Cardiac fibroblast (primary cell): Measurements from ENCODE around the gene PDGFC.

ENCODE experiments used
- DNase-seq, 2 donors: peaks; one replicate each; pipeline versions ENCODE4 v3.0.0 to v3.0.0-alpha.2; 2010; ENCODE audit warnings: low read depth in 2 of 2
- H3K4me3 ChIP-seq, 2 donors: replicated peaks in 1 of 2; 1 replicate in 1 of 2; 2 replicates in 1 of 2; pipeline ENCODE4 v1.5.1; 2011; ENCODE audit warnings: low read depth in 2 of 2, low read length in 2 of 2, mild to moderate bottlenecking in 2 of 2, moderate library complexity in 1 of 2
- TF ChIP-seq, protein P1 (sequence below): IDR thresholded peaks from one replicate; pipeline ENCODE4 v1.5.1; 2011; ENCODE audit warnings: low read depth, mild to moderate bottlenecking, low read length, inconsistent platforms

The PDGFC gene

GRCh38 chr4:156837625-156838345, 133.8 kb downstream of the PDGFC start:
- DNase-seq = peak in 1 of 2 donors; percentile 24
- TF ChIP-seq, protein P1, sequence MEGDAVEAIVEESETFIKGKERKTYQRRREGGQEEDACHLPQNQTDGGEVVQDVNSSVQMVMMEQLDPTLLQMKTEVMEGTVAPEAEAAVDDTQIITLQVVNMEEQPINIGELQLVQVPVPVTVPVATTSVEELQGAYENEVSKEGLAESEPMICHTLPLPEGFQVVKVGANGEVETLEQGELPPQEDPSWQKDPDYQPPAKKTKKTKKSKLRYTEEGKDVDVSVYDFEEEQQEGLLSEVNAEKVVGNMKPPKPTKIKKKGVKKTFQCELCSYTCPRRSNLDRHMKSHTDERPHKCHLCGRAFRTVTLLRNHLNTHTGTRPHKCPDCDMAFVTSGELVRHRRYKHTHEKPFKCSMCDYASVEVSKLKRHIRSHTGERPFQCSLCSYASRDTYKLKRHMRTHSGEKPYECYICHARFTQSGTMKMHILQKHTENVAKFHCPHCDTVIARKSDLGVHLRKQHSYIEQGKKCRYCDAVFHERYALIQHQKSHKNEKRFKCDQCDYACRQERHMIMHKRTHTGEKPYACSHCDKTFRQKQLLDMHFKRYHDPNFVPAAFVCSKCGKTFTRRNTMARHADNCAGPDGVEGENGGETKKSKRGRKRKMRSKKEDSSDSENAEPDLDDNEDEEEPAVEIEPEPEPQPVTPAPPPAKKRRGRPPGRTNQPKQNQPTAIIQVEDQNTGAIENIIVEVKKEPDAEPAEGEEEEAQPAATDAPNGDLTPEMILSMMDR = no peak
- H3K4me3 ChIP-seq = no peak overlapping the region

DNA sequence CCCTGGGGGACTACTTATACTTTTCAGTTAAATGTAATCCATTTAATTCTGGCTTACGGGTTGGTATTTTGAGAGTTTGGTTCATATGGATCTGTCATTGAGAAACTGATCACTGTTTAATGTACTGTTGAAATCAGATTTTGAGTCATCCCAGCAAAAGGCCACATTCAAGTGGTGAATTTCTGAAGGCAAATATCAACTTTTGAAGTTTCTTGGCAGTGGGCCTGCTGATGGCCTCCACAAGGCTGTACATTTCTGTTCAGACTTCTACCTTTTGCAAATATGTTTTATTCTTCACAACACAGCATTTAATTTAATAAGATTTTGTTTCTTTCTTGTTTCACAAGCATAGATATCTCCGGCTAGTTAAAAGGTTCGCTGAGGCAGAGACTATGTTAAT, 138.7 kb downstream of the PDGFC start:
- DNase-seq = peak; percentile 8 to 24
- TF ChIP-seq, protein P1 = no peak
- H3K4me3 ChIP-seq = no peak overlapping the region

- DNase-seq = peak in 1 of 2 donors; percentile 96
- TF ChIP-seq, protein P1 = no peak
- no peak overlapping the region for H3K4me3 ChIP-seq
Measured at GRCh38 chr4:156830351-156830750, 141.2 kb downstream of the PDGFC start.

GRCh38 chr4:156829201-156829873, 142.3 kb downstream of the PDGFC start:
- no peak overlapping the region for H3K4me3 ChIP-seq
- TF ChIP-seq, protein P1 = no peak
- peak; percentile 83 to 84 for DNase-seq

DNA sequence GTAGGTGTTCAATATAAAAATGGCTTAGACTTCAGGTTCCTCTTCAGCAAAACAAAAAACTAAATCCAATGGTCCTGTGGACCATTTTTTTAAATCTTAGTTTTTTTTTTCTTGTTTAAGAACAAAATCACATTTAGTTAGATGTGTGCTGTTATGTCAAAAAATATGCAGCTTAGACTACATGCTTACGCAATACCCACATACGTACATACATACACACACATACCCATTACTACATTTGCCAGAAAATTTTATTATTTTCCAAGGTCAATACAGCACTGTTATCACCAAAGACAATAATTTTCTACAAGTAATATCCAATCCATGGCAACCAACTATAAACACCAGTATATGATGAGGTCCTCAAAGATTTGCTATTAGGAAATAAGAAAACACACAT, 144.1 kb downstream of the PDGFC start:
- no peak overlapping the region for H3K4me3 ChIP-seq
- peak in 1 of 2 donors; percentile 27 for DNase-seq
- TF ChIP-seq, protein P1 = no peak

GRCh38 chr4:156825074-156825473, 146.5 kb downstream of the PDGFC start:
- no peak for DNase-seq
- TF ChIP-seq, protein P1 = no peak
- H3K4me3 ChIP-seq = no peak overlapping the region
